Stimulated activated CD4-positive, alpha-beta T cell treated with anti-CD3 and anti-CD28 coated beads, Interleukin-1b, Interleukin-23, amount 100 ng/mL, for 48 hours (primary cell): Measurements from ENCODE around the gene ABCC1.

Experiments used
- DNase-seq: peaks from one replicate; pipeline ENCODE4 v3.0.0-alpha.2; 2020

Gene ABCC1

GRCh38 chr16:15993946-15994665, 44.7 kb downstream of the ABCC1 start:
- DNase-seq, result no peak

- DNase-seq, result no peak
These were observed 47.2 kb downstream of the ABCC1 start for GRCh38 chr16:15996432-15997109.

GRCh38 chr16:16000685-16001084, 51.3 kb downstream of the ABCC1 start:
- DNase-seq, result no peak

DNA sequence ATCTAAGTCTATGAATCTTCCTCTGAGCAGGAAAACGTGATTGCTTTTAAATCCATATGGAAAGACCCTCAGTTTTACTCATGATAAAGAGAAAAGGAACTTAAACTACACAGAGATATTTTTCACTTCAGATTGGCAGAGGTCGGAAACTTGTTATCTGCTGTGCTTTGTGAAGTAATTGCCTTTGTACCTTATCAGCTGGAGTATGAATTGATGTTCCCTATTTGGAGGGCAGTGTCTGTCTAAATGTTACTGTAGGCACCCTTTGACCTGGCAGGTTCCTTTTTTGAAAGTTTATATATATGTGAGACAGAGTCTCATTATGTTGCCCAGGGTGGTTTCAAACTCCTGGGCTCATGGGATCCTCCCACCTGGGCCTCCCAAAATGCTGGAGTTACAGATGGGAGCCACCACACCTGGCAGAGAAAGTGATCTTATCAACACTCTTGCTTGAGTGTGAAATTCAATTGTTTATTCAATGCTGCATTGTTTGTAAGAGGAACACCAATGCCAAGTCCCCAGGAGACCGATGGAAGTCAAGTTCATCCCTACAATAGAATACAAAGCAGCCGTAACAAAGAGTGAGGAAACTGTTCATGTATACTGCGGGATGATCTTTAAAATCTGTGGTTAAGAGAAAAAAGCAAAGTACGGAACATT, 52.3 kb downstream of the ABCC1 start:
- DNase-seq, result no peak

- no peak for DNase-seq
These were observed 54.4 kb downstream of the ABCC1 start for GRCh38 chr16:16003719-16004313.

DNA sequence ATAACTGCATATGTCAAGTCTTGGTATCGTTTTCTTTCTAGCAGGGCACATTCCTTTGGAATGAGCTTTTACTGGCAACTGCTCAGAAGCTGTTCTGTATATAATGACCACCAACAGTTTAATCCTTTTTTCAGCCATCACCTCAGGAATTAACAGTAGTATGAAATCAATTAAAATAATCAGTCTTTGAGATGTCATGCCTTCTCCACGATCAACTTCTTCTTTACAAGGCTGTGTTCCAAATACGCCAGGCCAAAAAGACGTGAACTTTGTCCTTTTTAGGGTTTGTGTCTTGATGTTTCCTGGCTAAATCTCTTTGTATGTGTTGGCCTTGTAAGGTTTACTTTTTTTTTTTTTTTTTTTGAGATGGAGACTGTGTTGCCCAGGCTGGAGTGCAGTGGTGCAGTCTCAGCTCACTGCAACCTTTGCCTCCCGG, 54.9 kb downstream of the ABCC1 start:
- DNase-seq, result no peak

DNA sequence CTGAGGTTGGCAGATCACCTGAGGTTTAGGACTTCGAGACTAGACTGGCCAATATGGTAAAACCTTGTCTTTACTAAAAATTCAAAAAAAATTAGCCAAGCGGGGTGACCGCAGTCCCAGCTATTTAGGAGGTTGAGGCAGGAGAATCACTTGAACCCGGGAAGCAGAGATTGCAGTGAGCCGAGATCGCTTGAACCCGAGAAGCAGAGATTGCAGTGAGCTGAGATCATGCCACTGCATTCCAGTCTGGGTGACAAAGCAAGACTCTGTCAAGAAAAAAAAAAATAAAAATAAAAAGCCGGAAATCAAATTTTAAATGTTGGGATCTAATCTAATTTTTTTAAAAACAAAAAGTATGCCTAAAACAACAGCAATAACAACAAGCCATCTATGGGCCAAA, 56.3 kb downstream of the ABCC1 start:
- no peak for DNase-seq

- DNase-seq, result no peak
These were observed 57.2 kb downstream of the ABCC1 start for GRCh38 chr16:16006650-16007049.

- DNase-seq, result no peak
These were observed 58.3 kb downstream of the ABCC1 start for GRCh38 chr16:16007743-16008111.

DNA sequence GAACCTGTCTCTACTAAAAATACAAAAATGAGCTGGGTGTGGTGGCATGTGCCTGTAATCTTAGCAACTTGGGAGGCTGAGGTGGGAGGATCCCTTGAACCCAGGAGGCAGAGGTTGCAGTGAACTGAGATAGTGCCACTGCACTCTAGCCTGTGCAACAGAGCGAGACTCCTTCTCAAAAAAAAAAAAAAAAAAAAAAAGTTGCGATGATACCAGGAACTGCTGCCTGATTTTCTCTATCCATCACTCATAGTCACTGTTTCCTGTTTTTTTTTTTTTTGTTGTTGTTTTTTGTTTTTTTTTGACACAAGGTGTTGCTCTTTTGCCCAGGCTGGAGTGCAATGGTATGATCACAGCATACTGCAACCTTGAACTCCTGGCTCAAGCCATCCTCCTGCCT, 59.2 kb downstream of the ABCC1 start:
- DNase-seq, result no peak

GRCh38 chr16:16009401-16009800, 60.0 kb downstream of the ABCC1 start:
- DNase-seq, result no peak

- no peak for DNase-seq
These were observed 60.8 kb downstream of the ABCC1 start for GRCh38 chr16:16010194-16010593.

GRCh38 chr16:16012144-16012543, 62.7 kb downstream of the ABCC1 start:
- DNase-seq, result no peak

GRCh38 chr16:16013812-16014211, 64.4 kb downstream of the ABCC1 start:
- no peak for DNase-seq

- no peak for DNase-seq
These were observed 65.2 kb downstream of the ABCC1 start for GRCh38 chr16:16014329-16015224.

DNA sequence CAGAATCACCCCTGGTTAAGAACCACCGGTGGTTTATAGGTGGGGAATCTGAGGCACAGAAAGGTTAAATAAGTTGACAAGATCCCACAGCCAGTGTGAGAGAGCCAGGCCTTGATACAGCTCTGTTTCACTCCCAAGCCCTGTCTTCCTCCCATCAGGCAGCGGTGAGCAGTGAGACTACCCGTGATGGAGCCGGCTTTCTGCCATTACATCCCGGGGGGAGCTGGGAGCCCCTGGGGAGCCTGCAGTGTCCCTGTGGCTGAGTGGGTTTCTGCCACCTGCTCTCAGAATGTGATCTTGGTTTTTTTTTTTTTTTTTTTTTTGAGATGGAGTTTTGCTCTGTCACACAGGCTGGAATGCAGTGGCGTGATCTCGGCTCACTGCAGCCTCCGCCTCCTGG, 66.4 kb downstream of the ABCC1 start:
- DNase-seq, result no peak

- DNase-seq, result peak; percentile 25
These were observed 67.1 kb downstream of the ABCC1 start for GRCh38 chr16:16016388-16016964.

GRCh38 chr16:16017812-16018211, 68.4 kb downstream of the ABCC1 start:
- DNase-seq, result peak; percentile 13

DNA sequence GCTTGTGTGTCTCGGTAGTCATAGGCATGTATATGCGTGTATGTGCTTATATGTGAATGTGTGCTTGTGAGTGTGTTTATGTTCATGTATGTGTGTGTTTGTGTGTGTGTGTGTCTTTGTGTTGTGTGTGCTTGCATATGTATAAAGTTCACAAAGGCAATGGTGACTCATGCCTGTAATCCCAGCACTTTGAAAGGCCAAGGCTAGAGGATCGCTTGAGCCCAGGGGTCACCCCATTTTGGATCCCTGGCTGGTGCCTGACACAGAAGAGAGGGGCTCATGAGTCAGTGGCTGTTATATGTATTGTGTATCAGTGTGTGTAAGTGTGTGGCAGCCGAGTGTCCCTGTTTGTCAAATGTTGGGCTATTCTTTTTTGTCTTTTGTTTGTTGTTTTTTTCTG, 69.3 kb downstream of the ABCC1 start:
- no peak for DNase-seq

- no peak for DNase-seq
These were observed 70.1 kb downstream of the ABCC1 start for GRCh38 chr16:16019488-16019887.

- no peak for DNase-seq
These were observed 70.9 kb downstream of the ABCC1 start for GRCh38 chr16:16020291-16020690.

DNA sequence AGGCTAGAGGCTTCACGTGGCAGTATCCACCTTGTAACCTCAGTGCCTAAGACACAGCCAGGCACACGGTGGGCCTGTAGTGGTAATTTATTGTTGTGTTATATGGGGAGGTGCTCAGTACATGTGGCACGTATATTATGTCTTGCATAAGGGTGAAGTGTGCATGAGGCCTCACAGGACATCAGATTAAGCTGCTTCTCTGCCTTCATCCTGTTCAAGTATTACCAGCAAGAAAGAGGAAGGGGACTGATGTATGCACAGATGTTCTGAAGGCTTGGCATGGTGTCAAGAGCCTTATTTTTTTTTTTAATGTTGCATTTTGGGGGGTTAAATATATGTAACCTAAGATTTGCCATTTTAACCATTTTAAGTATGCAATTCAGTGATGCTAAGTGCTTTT, 71.6 kb downstream of the ABCC1 start:
- no peak for DNase-seq
